HepG2 (cell line): ENCODE measurements around the gene CLCNKA. TPM values are rescaled to one million over a fixed set of nuclear protein-coding genes. Genes with fewer than 3 reads are reported as not detected.

Source experiments
- ELF1 ChIP-seq: sonication (generic); formaldehyde crosslinking; IDR thresholded peaks from 2 replicates; pipeline ENCODE4 v1.4.0; 2020; ENCODE audit warnings: missing genetic modification reagents
- FOXA1 ChIP-seq, 2 experiments: fragments of 450-650 bp in 1 of 2; sonication (generic) in 1 of 2; formaldehyde crosslinking in 1 of 2; IDR thresholded peaks; 2 replicates each; pipeline versions ENCODE4 v1.4.0 to v1.6.1; 2016 to 2020; ENCODE audit warnings: missing genetic modification reagents in 1 of 2
- IRF2 ChIP-seq: IDR thresholded peaks from 2 replicates; pipeline ENCODE4 v1.6.1; 2018; ENCODE audit warnings: missing genetic modification reagents, missing compliant biosample characterization
- MXI1 ChIP-seq: IDR thresholded peaks from 3 replicates; pipeline ENCODE4 v1.6.1; 2012; ENCODE audit warnings: low read depth, low read length, inconsistent platforms, borderline replicate concordance
- PATZ1 ChIP-seq: sonication (generic); formaldehyde crosslinking; IDR thresholded peaks from 2 replicates; pipeline ENCODE4 v1.4.0; 2020; ENCODE audit warnings: missing genetic modification reagents
- RFXAP ChIP-seq: sonication (generic); formaldehyde crosslinking; IDR thresholded peaks from 2 replicates; pipeline ENCODE4 v1.4.0; 2020; ENCODE audit warnings: missing genetic modification reagents, borderline replicate concordance
- SIX1 ChIP-seq: sonication (generic); formaldehyde crosslinking; IDR thresholded peaks from 2 replicates; pipeline ENCODE4 v1.4.0; 2020; ENCODE audit warnings: missing genetic modification reagents, borderline replicate concordance
- SMC3 ChIP-seq: IDR thresholded peaks from 2 replicates; pipeline ENCODE4 v1.6.1; 2011; ENCODE audit warnings: low read length, improper control_type of control experiment
- STAG1 ChIP-seq: sonication (generic); formaldehyde crosslinking; IDR thresholded peaks from 2 replicates; pipeline ENCODE4 v1.4.0; 2020; ENCODE audit warnings: missing genetic modification reagents
- THAP11 ChIP-seq: IDR thresholded peaks from 2 replicates; pipeline ENCODE4 v1.6.1; 2016; ENCODE audit warnings: missing biosample characterization, missing genetic modification reagents
- TSC22D2 ChIP-seq: sonication (generic); formaldehyde crosslinking; IDR thresholded peaks from 2 replicates; pipeline ENCODE4 v1.5.1; 2020; ENCODE audit warnings: missing genetic modification reagents, mild to moderate bottlenecking, borderline replicate concordance
- ZFP90 ChIP-seq: sonication (generic); formaldehyde crosslinking; IDR thresholded peaks from 2 replicates; pipeline ENCODE4 v1.8.0; 2022; ENCODE audit warnings: missing genetic modification reagents, mild to moderate bottlenecking, inconsistent platforms, borderline replicate concordance
- ZNF563 ChIP-seq: sonication (generic); formaldehyde crosslinking; IDR thresholded peaks from 2 replicates; pipeline ENCODE4 v1.8.0; 2022; ENCODE audit warnings: mild to moderate bottlenecking, moderate library complexity, missing genetic modification reagents
- ZNF772 ChIP-seq: sonication (generic); formaldehyde crosslinking; IDR thresholded peaks from 2 replicates; pipeline ENCODE4 v1.5.0; 2020; ENCODE audit warnings: mild to moderate bottlenecking, missing genetic modification reagents
- ZSCAN25 ChIP-seq: sonication (generic); formaldehyde crosslinking; IDR thresholded peaks from 2 replicates; pipeline ENCODE4 v1.8.0; 2022; ENCODE audit warnings: mild to moderate bottlenecking, missing genetic modification reagents
- polyA plus RNA-seq, 8 experiments: library from polyadenylated mRNA; depleted of rRNA in 3 of 8; stranded (reverse) in 7 of 8; unstranded in 1 of 8; fragments of >200 nt; fragmentation: Illumina TruSeq in 4 of 8; extraction: Trizol in 4 of 8; gene quantifications; 2 replicates each; pipeline versions ENCODE4 v1.2.1 to v1.2.3, GENCODE V29; 2011 to 2016; ENCODE audit warnings: low read depth in 4 of 8, missing spikeins in 1 of 8, mixed read lengths in 1 of 8; ENCODE audit not compliant: insufficient read depth in 1 of 8
- total RNA-seq, 5 experiments: library from RNA; depleted of rRNA; stranded (reverse); fragments of >200 nt; fragmentation: Illumina TruSeq; extraction: Trizol; gene quantifications; 2 replicates each; pipeline ENCODE4 v1.2.3, GENCODE V29; 2016; ENCODE audit warnings: low read depth in 1 of 5
- TF ChIP-seq, protein P1 (sequence below): IDR thresholded peaks from 2 replicates; pipeline ENCODE4 v1.6.1; 2018; ENCODE audit warnings: missing genetic modification reagents, mild to moderate bottlenecking, missing compliant biosample characterization
- TF ChIP-seq, protein P2 (sequence below): sonication (generic); formaldehyde crosslinking; IDR thresholded peaks from 2 replicates; pipeline ENCODE4 v1.4.0; 2020; ENCODE audit warnings: missing genetic modification reagents
- TF ChIP-seq, protein P3 (sequence below): sonication (generic); formaldehyde crosslinking; IDR thresholded peaks from 2 replicates; pipeline ENCODE4 v1.8.0; 2022; ENCODE audit warnings: missing genetic modification reagents, mild to moderate bottlenecking, borderline replicate concordance
- TF ChIP-seq, protein P4 (sequence below): sonication (generic); formaldehyde crosslinking; IDR thresholded peaks from 2 replicates; pipeline ENCODE4 v1.4.0; 2020; ENCODE audit warnings: missing genetic modification reagents

CLCNKA gene
- total and polyA plus RNA-seq, 2 of the 13 experiments (the other 11 are each of a cell fraction or from before 2014, with no cell fraction given): 0.03 TPM; not detected in 1

DNA sequence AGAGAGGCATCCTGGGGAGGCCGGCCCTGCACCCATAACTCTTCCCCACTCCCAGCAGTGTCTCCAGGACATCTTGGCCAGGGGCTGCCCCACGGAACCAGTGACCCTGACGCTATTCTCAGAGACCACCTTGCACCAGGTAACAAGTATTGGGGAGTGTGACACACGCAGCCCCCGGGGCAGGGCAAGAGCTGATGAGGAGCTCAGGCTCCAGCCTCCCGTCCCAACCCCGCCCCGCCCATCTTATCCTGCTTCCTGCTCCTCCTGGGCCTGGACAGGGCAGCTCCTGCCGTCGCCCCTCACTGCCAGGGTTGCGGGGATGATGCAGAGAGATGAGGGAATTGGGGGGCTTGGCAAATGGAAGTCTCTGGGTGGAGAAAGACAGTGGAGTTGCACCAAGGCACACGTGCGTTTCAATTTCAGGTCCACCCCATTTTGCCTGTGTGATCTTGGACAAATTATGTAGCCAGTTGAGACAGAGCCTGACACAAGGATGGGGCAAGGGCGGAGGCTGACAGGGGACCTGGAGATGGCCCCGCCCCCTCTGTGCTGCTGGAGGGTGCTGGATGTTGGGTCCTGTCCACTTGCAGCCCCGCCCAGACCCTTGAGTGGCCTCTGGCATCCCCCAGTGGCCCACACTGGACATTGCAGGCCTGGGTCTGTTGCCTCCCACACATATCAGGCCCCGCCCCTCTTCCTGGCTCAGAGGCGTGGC is 10.7 kb downstream of the CLCNKA start (continued):
- peak; percentile 21; the same call in 1 of the 3 replicates for TF ChIP-seq MXI1
- TF ChIP-seq, protein P1, sequence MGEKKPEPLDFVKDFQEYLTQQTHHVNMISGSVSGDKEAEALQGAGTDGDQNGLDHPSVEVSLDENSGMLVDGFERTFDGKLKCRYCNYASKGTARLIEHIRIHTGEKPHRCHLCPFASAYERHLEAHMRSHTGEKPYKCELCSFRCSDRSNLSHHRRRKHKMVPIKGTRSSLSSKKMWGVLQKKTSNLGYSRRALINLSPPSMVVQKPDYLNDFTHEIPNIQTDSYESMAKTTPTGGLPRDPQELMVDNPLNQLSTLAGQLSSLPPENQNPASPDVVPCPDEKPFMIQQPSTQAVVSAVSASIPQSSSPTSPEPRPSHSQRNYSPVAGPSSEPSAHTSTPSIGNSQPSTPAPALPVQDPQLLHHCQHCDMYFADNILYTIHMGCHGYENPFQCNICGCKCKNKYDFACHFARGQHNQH (CRISPR knock-in tag): 0 out of 2 replicates have a peak, but pooled peaks have one; percentile 24
- TF ChIP-seq SIX1 (CRISPR knock-in tag): no peak
- TF ChIP-seq, protein P2, sequence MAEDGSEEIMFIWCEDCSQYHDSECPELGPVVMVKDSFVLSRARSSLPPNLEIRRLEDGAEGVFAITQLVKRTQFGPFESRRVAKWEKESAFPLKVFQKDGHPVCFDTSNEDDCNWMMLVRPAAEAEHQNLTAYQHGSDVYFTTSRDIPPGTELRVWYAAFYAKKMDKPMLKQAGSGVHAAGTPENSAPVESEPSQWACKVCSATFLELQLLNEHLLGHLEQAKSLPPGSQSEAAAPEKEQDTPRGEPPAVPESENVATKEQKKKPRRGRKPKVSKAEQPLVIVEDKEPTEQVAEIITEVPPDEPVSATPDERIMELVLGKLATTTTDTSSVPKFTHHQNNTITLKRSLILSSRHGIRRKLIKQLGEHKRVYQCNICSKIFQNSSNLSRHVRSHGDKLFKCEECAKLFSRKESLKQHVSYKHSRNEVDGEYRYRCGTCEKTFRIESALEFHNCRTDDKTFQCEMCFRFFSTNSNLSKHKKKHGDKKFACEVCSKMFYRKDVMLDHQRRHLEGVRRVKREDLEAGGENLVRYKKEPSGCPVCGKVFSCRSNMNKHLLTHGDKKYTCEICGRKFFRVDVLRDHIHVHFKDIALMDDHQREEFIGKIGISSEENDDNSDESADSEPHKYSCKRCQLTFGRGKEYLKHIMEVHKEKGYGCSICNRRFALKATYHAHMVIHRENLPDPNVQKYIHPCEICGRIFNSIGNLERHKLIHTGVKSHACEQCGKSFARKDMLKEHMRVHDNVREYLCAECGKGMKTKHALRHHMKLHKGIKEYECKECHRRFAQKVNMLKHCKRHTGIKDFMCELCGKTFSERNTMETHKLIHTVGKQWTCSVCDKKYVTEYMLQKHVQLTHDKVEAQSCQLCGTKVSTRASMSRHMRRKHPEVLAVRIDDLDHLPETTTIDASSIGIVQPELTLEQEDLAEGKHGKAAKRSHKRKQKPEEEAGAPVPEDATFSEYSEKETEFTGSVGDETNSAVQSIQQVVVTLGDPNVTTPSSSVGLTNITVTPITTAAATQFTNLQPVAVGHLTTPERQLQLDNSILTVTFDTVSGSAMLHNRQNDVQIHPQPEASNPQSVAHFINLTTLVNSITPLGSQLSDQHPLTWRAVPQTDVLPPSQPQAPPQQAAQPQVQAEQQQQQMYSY: no peak
- no peak for TF ChIP-seq ZFP90
- TF ChIP-seq TSC22D2 (CRISPR knock-in tag): 0 out of 2 replicates have a peak, but pooled peaks have one; percentile 33
- TF ChIP-seq IRF2 (CRISPR knock-in tag): peak; percentile 55; the same call in 1 of the 2 replicates
- TF ChIP-seq RFXAP (CRISPR knock-in tag): no peak
- TF ChIP-seq ZNF772 (CRISPR knock-in tag): peak; percentile 57; the same call in 1 of the 2 replicates
- TF ChIP-seq, protein P3, sequence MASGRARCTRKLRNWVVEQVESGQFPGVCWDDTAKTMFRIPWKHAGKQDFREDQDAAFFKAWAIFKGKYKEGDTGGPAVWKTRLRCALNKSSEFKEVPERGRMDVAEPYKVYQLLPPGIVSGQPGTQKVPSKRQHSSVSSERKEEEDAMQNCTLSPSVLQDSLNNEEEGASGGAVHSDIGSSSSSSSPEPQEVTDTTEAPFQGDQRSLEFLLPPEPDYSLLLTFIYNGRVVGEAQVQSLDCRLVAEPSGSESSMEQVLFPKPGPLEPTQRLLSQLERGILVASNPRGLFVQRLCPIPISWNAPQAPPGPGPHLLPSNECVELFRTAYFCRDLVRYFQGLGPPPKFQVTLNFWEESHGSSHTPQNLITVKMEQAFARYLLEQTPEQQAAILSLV: peak; percentile 44; the same call in 1 of the 2 replicates
- TF ChIP-seq, protein P4, sequence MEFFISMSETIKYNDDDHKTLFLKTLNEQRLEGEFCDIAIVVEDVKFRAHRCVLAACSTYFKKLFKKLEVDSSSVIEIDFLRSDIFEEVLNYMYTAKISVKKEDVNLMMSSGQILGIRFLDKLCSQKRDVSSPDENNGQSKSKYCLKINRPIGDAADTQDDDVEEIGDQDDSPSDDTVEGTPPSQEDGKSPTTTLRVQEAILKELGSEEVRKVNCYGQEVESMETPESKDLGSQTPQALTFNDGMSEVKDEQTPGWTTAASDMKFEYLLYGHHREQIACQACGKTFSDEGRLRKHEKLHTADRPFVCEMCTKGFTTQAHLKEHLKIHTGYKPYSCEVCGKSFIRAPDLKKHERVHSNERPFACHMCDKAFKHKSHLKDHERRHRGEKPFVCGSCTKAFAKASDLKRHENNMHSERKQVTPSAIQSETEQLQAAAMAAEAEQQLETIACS (CRISPR knock-in tag): no peak
- peak; percentile 71 for TF ChIP-seq SMC3
- 0 out of 2 replicates have a peak, but pooled peaks have one; percentile 39 for TF ChIP-seq ZSCAN25
- no peak for TF ChIP-seq ZNF563 (CRISPR knock-in tag)
- TF ChIP-seq FOXA1 (IDR thresholded peaks at IDR 0.05): no peak
- TF ChIP-seq FOXA1 (CRISPR knock-in tag; IDR thresholded peaks at IDR 0.05): no peak
- peak; percentile 62; the same call in 1 of the 2 replicates for TF ChIP-seq PATZ1 (CRISPR knock-in tag)
- TF ChIP-seq THAP11: peak; percentile 27; the same call in 1 of the 2 replicates
- peak; percentile 43; the same call in 1 of the 2 replicates for TF ChIP-seq ELF1
- peak; percentile 95 for TF ChIP-seq STAG1 (CRISPR knock-in tag)
